Measurements from ENCODE around the gene ANGPTL7. TPM values are rescaled to one million over a fixed set of nuclear protein-coding genes. Genes with fewer than 3 reads are reported as not detected.

The ANGPTL7 gene
- total RNA-seq, 1 donor from 2014 or later, result 0.14 TPM

DNA sequence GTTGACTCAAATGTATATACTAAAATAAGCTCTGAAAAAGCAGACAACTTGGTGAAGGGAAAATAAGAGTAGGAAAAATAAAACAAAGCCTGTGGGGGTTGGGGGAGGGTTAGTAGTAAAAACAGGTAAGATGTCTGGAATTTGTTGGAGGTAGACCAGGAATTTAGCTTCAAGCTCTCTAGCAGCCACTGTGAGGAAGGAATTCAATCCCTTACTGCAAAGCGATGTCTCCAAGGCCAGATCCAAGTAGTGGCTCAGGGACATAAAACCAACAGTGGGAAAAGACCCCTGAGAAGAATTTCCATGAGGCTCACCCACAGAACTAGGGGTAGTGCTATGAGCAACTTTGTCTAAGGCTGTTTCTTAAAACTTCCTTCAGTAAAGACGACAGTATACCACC, 7.8 kb downstream of the ANGPTL7 start:
- H3K4me1 Mint-ChIP-seq, result peaks cover 26% of the 10 kb centered on the region
- DNase-seq (ENCODE audit: low read depth, low spot score), result no peak
- peaks cover 15% of the 10 kb centered on the region for H3K36me3 Mint-ChIP-seq (ENCODE audit: low read depth)
- no peaks in the 10 kb centered on the region for H3K27me3 Mint-ChIP-seq (ENCODE audit: low read depth)
- no peak overlapping the region for H3K4me3 Mint-ChIP-seq
- H3K27ac Mint-ChIP-seq (ENCODE audit: unreplicated experiment), result no peak overlapping the region
- no peaks in the 10 kb centered on the region for H3K9me3 Mint-ChIP-seq
- TF ChIP-seq, protein P1, sequence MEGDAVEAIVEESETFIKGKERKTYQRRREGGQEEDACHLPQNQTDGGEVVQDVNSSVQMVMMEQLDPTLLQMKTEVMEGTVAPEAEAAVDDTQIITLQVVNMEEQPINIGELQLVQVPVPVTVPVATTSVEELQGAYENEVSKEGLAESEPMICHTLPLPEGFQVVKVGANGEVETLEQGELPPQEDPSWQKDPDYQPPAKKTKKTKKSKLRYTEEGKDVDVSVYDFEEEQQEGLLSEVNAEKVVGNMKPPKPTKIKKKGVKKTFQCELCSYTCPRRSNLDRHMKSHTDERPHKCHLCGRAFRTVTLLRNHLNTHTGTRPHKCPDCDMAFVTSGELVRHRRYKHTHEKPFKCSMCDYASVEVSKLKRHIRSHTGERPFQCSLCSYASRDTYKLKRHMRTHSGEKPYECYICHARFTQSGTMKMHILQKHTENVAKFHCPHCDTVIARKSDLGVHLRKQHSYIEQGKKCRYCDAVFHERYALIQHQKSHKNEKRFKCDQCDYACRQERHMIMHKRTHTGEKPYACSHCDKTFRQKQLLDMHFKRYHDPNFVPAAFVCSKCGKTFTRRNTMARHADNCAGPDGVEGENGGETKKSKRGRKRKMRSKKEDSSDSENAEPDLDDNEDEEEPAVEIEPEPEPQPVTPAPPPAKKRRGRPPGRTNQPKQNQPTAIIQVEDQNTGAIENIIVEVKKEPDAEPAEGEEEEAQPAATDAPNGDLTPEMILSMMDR (conservative IDR thresholded peaks at IDR 0.05), result no peak

DNA sequence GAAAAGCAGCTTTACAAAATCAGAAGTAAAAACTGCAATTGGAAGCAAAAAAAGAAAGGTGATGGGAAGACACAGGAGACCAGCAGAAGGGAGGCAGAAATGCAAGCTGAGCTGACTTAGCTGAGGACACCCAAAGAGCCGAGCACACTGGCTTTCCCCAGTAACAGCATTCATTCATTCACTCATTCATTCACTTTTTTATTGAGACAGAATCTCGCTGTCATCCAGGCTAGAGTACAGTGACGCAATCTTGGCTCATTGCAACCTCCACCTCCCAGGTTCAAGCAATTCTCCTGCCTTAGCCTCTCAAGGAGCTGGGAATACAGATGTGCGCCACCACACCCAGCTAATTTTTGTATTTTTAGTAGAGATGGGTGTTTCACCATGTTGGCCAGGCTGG, 8.2 kb downstream of the ANGPTL7 start:
- Mint-ChIP-seq H3K9me3 (no peaks in the 10 kb centered on the region), H3K27ac (ENCODE audit: unreplicated experiment) (no peak overlapping the region), H3K36me3 (ENCODE audit: low read depth) (peaks cover 15% of the 10 kb centered on the region), H3K4me1 (peaks cover 26% of the 10 kb centered on the region), H3K4me3 (no peak overlapping the region), H3K27me3 (ENCODE audit: low read depth) (no peaks in the 10 kb centered on the region)
- DNase-seq (ENCODE audit: low read depth, low spot score), result no peak
- TF ChIP-seq, protein P1 (conservative IDR thresholded peaks at IDR 0.05), result no peak

DNA sequence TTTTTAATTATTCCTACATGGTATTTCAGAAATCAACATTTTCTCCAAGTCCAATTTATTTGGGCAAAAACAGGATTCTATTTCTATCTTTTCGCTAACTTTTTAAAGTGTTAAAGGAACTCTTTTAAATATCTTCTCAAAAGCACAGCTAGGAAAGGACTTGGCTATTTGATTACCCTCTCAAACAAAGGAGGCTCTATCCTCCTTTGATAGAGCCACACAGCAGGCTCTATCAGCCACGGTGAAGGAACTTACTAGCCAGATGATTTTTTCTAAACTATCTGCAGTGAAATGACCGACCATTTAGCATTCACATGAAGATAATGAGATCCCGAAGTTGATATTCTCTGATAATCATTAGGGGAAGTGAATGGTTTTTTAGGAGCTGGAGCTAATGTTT, 9.1 kb downstream of the ANGPTL7 start:
- DNase-seq (ENCODE audit: low read depth, low spot score), result no peak
- H3K27me3 Mint-ChIP-seq (ENCODE audit: low read depth), result no peaks in the 10 kb centered on the region
- TF ChIP-seq, protein P1 (conservative IDR thresholded peaks at IDR 0.05), result no peak
- H3K4me3 Mint-ChIP-seq, result no peak overlapping the region
- peaks cover 26% of the 10 kb centered on the region for H3K4me1 Mint-ChIP-seq
- H3K9me3 Mint-ChIP-seq, result no peaks in the 10 kb centered on the region
- H3K27ac Mint-ChIP-seq (ENCODE audit: unreplicated experiment), result peak overlapping the region; percentile 10
- peaks cover 15% of the 10 kb centered on the region for H3K36me3 Mint-ChIP-seq (ENCODE audit: low read depth)

DNA sequence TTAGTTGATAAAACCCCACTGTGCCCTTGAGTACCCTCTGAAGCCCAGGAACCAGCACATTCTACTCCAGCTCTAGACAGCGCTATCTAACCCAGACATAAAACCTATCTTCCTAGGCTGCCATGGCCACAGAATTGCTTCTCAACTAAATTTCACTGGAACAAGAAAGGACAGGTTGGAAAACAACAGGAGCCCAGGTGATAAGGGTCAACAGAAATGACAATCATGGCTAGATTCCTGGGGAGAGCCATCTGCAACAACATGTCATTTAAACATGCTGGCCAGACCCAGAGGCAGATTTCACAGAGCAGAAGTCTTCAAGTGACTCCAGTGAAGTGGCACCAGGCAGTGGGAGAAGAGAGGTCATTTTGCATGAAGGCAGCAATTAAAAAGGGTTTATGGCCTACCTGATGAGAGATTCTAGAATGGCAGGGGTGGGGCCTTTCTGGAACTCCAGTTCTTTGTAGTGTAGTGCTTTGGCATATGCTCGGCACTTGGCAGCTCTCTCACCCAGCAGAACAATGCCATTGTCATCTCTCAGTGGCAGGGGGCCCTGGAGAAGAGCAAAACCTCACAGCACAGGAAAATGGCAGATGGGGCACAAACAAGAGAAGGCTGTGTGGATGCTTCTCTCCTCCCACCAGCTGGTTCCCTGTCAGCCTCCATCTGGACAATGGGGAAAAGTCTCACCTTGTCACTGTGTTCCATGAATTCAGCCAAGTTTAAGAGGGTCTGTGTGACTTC, 9.9 kb downstream of the ANGPTL7 start:
- no peaks in the 10 kb centered on the region for H3K9me3 Mint-ChIP-seq
- peaks cover 26% of the 10 kb centered on the region for H3K4me1 Mint-ChIP-seq
- H3K4me3 Mint-ChIP-seq, result no peak overlapping the region
- TF ChIP-seq, protein P1 (conservative IDR thresholded peaks at IDR 0.05), result no peak
- H3K27ac Mint-ChIP-seq (ENCODE audit: unreplicated experiment), result peak overlapping the region; percentile 76
- no peak for DNase-seq (ENCODE audit: low read depth, low spot score)
- H3K27me3 Mint-ChIP-seq (ENCODE audit: low read depth), result no peaks in the 10 kb centered on the region
- peaks cover 20% of the 10 kb centered on the region for H3K36me3 Mint-ChIP-seq (ENCODE audit: low read depth)

DNA sequence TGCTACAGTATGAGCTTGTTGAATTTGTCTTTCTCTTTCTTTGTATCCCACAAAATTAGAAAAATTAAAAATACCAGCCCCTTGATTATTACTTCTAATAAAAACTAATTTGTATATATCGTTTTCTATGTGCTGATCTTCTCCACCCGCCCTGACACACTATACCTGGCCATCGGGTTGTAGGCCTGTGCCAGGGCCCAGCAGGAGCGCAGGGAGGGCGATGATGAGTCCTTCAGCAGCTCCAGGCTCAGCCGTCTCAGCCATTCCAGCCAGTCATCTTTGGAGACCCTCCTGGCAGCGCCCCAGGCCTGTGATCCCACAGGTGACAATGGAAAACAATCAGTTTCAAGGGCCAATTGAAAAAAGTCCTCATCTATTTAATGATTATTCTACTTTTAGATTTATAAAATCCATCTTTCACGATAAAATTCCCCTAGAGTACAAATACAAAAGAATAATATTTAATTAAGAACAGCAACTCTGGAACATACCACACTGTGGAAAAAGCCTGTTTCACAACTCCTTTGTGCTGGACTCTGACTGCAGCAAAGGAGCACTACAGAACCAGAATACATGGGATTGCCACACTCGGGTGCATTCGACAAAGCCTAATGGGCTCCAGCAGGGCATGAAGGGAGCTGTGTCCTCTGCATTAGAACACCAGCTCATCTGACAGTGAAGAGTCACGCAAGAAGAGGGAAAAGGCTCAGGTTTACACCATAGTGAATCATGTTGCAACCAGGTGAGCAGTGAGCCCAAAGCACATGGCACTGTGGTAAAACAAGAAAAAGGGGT, 15.4 kb downstream of the ANGPTL7 start:
- no peak for DNase-seq (ENCODE audit: low read depth, low spot score)
- Mint-ChIP-seq H3K9me3 (no peaks in the 10 kb centered on the region), H3K27ac (ENCODE audit: unreplicated experiment) (peak overlapping the region; percentile 15), H3K4me3 (no peak overlapping the region), H3K27me3 (ENCODE audit: low read depth) (no peaks in the 10 kb centered on the region), H3K4me1 (no peaks in the 10 kb centered on the region), H3K36me3 (ENCODE audit: low read depth) (peaks cover 8% of the 10 kb centered on the region)
- TF ChIP-seq, protein P1 (conservative IDR thresholded peaks at IDR 0.05), result no peak

Data from neural crest cell (in vitro differentiated cells).